ENCODE measurements around the gene PACSIN2. TPM values are rescaled to one million over a fixed set of nuclear protein-coding genes. Genes with fewer than 3 reads are reported as not detected.

The PACSIN2 gene
- total and polyA plus RNA-seq, 2 of the 13 experiments (the other 11 are each of a cell fraction or from before 2014, with no cell fraction given), result 54.1 to 68.8 TPM

DNA sequence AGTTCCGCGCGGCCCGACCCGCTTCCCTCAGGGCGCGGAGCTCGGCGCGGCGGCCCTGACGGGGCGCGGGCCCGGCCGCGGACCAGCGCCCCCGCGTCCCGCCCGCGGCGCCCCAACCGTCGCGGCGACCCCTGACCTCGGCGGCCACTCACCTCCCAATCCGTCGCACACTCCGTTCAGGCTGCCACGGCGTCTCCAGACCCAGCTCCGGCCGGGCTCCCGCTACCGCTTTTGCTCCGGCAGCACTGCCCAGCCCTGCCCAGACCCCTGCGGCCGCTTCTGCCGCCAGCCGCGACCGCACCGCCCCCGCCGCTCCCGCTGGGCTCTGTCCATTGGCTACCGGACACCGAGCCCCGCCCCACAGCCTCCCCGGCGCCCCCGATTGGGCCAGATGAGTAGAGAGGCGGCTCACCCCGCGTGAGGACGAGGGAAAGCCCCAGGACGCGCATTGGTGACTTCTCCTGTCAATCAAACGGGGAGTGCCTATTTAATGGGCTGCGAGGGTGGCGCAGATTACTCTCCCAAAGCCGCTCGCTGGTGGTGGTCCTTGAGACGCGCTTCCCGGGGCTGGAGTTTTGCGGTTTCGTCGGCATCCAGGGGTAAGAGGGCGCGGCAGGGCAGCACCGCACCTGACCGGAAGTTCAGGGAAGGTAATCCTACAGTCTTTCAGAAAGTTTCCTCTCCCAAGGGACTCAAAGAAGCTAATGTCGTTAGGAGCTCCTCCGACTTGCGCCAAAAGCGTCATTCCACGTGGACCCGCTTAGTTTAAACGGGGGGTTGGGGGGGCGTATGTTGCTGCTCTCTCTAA, at the start of gene PACSIN2 (continued):
- TF ChIP-seq TARDBP (CRISPR knock-in tag; IDR thresholded peaks at IDR 0.05) (peak; percentile 63; the same call in 1 of the 2 replicates), RELA (CRISPR knock-in tag; IDR thresholded peaks at IDR 0.05) (peak; percentile 91), NR2C2 (CRISPR knock-in tag; IDR thresholded peaks at IDR 0.05; ENCODE audit: borderline replicate concordance) (peak; percentile 16; the same call in 1 of the 2 replicates), ZBTB20 (CRISPR knock-in tag; IDR thresholded peaks at IDR 0.05; ENCODE audit: borderline replicate concordance, low read depth) (peak; percentile 69; the same call in 1 of the 2 replicates), NONO (IDR thresholded peaks at IDR 0.05) (no peak), NONO (CRISPR knock-in tag; conservative IDR thresholded peaks at IDR 0.05) (peak; percentile 53; the same call in 1 of the 2 replicates), ZBTB1 (CRISPR knock-in tag; IDR thresholded peaks at IDR 0.05; ENCODE audit: borderline replicate concordance) (0 out of 2 replicates have a peak, but pooled peaks have one; percentile 76), ZFP90 (CRISPR knock-in tag; IDR thresholded peaks at IDR 0.05; ENCODE audit: borderline replicate concordance) (peak; percentile 94), RBM39 (IDR thresholded peaks at IDR 0.05; ENCODE audit: low read depth, low read length, poor library complexity, severe bottlenecking) (peak; percentile 55), TCF12 (IDR thresholded peaks at IDR 0.05) (no peak), TCF12 (CRISPR knock-in tag; IDR thresholded peaks at IDR 0.05) (no peak), ZNF432 (CRISPR knock-in tag; IDR thresholded peaks at IDR 0.05; ENCODE audit: borderline replicate concordance) (no peak), ZNF614 (CRISPR knock-in tag; IDR thresholded peaks at IDR 0.05; ENCODE audit: borderline replicate concordance) (no peak), ZBTB7B (CRISPR knock-in tag; IDR thresholded peaks at IDR 0.05) (peak; percentile 82), NFIB (CRISPR knock-in tag; IDR thresholded peaks at IDR 0.05; ENCODE audit: borderline replicate concordance) (no peak), RBAK (CRISPR knock-in tag; IDR thresholded peaks at IDR 0.05) (peak; percentile 53; the same call in 1 of the 2 replicates)
- TF ChIP-seq, protein P1, sequence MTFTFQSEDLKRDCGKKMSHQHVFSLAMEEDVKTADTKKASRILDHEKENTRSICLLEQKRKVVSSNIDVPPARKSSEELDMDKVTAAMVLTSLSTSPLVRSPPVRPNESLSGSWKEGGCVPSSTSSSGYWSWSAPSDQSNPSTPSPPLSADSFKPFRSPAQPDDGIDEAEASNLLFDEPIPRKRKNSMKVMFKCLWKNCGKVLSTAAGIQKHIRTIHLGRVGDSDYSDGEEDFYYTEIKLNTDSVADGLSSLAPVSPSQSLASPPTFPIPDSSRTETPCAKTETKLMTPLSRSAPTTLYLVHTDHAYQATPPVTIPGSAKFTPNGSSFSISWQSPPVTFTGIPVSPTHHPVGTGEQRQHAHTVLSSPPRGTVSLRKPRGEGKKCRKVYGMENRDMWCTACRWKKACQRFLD (CRISPR knock-in tag; IDR thresholded peaks at IDR 0.05; ENCODE audit: borderline replicate concordance), result peak; percentile 86
- TF ChIP-seq, protein P2, sequence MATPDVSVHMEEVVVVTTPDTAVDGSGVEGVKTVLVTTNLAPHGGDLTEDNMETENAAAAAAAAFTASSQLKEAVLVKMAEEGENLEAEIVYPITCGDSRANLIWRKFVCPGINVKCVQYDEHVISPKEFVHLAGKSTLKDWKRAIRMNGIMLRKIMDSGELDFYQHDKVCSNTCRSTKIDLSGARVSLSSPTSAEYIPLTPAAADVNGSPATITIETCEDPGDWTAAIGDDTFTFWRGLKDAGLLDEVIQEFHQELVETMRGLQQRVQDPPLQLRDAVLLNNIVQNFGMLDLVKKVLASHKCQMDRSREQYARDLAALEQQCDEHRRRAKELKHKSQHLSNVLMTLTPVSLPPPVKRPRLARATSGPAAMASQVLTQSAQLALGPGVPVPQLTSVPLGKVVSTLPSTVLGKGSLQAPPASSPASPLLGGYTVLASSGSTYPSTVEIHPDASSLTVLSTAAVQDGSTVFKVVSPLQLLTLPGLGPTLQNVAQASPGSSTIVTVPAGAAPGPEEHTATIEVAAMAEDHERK (CRISPR knock-in tag; IDR thresholded peaks at IDR 0.05; ENCODE audit: low read depth), result no peak
- TF ChIP-seq, protein P3, sequence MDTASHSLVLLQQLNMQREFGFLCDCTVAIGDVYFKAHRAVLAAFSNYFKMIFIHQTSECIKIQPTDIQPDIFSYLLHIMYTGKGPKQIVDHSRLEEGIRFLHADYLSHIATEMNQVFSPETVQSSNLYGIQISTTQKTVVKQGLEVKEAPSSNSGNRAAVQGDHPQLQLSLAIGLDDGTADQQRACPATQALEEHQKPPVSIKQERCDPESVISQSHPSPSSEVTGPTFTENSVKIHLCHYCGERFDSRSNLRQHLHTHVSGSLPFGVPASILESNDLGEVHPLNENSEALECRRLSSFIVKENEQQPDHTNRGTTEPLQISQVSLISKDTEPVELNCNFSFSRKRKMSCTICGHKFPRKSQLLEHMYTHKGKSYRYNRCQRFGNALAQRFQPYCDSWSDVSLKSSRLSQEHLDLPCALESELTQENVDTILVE (CRISPR knock-in tag; IDR thresholded peaks at IDR 0.05), result no peak
- TF ChIP-seq, protein P4, sequence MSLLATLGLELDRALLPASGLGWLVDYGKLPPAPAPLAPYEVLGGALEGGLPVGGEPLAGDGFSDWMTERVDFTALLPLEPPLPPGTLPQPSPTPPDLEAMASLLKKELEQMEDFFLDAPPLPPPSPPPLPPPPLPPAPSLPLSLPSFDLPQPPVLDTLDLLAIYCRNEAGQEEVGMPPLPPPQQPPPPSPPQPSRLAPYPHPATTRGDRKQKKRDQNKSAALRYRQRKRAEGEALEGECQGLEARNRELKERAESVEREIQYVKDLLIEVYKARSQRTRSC (CRISPR knock-in tag; IDR thresholded peaks at IDR 0.05; ENCODE audit: low read depth), result no peak
- TF ChIP-seq, protein P5, sequence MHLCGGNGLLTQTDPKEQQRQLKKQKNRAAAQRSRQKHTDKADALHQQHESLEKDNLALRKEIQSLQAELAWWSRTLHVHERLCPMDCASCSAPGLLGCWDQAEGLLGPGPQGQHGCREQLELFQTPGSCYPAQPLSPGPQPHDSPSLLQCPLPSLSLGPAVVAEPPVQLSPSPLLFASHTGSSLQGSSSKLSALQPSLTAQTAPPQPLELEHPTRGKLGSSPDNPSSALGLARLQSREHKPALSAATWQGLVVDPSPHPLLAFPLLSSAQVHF (CRISPR knock-in tag; IDR thresholded peaks at IDR 0.05), result 0 out of 2 replicates have a peak, but pooled peaks have one; percentile 60
- TF ChIP-seq, protein P6, sequence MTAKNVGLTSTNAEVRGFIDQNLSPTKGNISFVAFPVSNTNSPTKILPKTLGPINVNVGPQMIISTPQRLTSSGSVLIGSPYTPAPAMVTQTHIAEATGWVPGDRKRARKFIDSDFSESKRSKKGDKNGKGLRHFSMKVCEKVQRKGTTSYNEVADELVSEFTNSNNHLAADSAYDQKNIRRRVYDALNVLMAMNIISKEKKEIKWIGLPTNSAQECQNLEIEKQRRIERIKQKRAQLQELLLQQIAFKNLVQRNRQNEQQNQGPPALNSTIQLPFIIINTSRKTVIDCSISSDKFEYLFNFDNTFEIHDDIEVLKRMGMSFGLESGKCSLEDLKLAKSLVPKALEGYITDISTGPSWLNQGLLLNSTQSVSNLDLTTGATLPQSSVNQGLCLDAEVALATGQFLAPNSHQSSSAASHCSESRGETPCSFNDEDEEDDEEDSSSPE (CRISPR knock-in tag; IDR thresholded peaks at IDR 0.05), result peak; percentile 43
